OCI-LY7 (cell line): Measurements from ENCODE around the gene REEP3.

ENCODE experiments used
- CTCF ChIP-seq: fragments of 200-600 bp; sonication (generic); conservative IDR thresholded peaks from 2 replicates; pipeline ENCODE4 v1.5.1; 2014; ENCODE audit warnings: mild to moderate bottlenecking, antibody characterized with exemption, low read length, moderate library complexity, mixed read lengths
- EZH2phosphoT487 ChIP-seq: fragments of 200-600 bp; sonication (generic); IDR thresholded peaks from 2 replicates; pipeline ENCODE4 v1.6.1; 2018; ENCODE audit warnings: low read depth, borderline replicate concordance, mild to moderate bottlenecking, mixed run types, antibody characterized with exemption, low read length, moderate library complexity, mixed read lengths

DNA sequence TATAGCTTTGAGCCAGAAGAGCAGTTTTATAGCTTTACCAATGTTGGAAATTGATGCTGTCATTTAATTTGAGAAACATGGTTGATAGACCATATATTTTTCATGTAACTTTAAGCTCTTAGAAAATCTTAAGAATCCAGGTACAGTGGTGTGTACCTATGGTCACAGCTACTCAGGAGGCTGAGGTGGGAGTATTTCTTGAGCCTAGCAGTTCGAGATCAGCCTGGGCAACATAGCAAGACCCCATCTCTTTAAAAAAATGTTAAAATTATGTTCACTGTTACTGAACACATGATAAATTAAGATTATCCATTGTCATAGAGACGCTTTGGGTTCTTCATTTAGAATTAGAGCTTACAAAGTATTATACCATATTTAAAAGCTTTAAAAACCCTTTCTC is 18.2 kb downstream of the REEP3 start:
- TF ChIP-seq CTCF (no peak), EZH2phosphoT487 (no peak)
